ENCODE results near the gene NXNL1. TPM values are rescaled to one million over a fixed set of nuclear protein-coding genes. Genes with fewer than 3 reads are reported as not detected.

Gene NXNL1
- total and polyA plus RNA-seq, 2 donors (not counting 1 experiment from before 2014, with no cell fraction given), result not detected

- no peak for DNase-seq (ENCODE audit: low read depth in 2 of 2)
- Histone ChIP-seq H3K4me2 (ENCODE audit: extremely low read depth, insufficient read depth, low read length) (no peak overlapping the region), H3K4me1 (ENCODE audit: control insufficient read depth, extremely low read depth, insufficient read depth, low read length) (peaks cover 5% of the 10 kb centered on the region), H4K20me1 (ENCODE audit: control insufficient read depth, extremely low read depth, insufficient read depth, low read length) (no peaks in the 10 kb centered on the region), H3K4me3 (replicated peaks in 1 of 4; ENCODE audit: control extremely low read depth in 1 of 4, insufficient read depth in 1 of 4, low read depth in 3 of 4, low read length in 4 of 4) (no peak overlapping the region), H3K9me3 (ENCODE audit: control insufficient read depth, insufficient read depth, low read depth, low read length) (no peaks in the 10 kb centered on the region), H3K79me2 (ENCODE audit: control insufficient read depth, insufficient read depth, low read length) (no peaks in the 10 kb centered on the region), H3K27ac (ENCODE audit: insufficient read depth, low read length) (no peak overlapping the region), H3K27me3 (ENCODE audit: control insufficient read depth, insufficient read depth, low read length) (no peaks in the 10 kb centered on the region), H2AFZ (ENCODE audit: low read length) (no peak overlapping the region), H3K36me3 (ENCODE audit: control insufficient read depth, insufficient read depth, low read length) (no peaks in the 10 kb centered on the region), H3K9ac (ENCODE audit: insufficient read depth, low read length) (no peak overlapping the region)
- no peak for TF ChIP-seq EZH2 (IDR thresholded peaks at IDR 0.05; ENCODE audit: low read length, missing control alignments)
- TF ChIP-seq, protein P1, sequence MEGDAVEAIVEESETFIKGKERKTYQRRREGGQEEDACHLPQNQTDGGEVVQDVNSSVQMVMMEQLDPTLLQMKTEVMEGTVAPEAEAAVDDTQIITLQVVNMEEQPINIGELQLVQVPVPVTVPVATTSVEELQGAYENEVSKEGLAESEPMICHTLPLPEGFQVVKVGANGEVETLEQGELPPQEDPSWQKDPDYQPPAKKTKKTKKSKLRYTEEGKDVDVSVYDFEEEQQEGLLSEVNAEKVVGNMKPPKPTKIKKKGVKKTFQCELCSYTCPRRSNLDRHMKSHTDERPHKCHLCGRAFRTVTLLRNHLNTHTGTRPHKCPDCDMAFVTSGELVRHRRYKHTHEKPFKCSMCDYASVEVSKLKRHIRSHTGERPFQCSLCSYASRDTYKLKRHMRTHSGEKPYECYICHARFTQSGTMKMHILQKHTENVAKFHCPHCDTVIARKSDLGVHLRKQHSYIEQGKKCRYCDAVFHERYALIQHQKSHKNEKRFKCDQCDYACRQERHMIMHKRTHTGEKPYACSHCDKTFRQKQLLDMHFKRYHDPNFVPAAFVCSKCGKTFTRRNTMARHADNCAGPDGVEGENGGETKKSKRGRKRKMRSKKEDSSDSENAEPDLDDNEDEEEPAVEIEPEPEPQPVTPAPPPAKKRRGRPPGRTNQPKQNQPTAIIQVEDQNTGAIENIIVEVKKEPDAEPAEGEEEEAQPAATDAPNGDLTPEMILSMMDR (conservative IDR thresholded peaks at IDR 0.05 in 1 of 2, IDR thresholded peaks at IDR 0.05 in 1 of 2; ENCODE audit: low read depth in 1 of 2, low read length in 2 of 2), result no peak
These were observed 7.0 kb upstream of the NXNL1 start for GRCh38 chr19:17467471-17468301.

DNA sequence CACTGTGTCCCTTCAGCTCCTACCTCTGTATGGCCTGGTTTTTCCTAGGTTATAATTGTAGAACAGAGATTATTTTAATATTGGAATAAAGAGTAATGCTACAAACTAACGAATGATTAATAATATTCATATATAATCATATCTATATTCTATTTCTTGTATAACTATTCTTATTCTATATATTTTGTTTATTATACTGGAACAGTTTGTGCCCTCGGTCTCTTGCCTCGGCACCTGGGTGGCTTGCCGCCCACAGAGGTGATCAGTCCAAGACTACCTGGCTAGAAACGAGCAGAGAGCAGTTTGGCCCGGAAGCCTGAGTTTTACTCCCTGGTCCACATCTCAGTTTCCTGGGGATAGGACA is 5.7 kb upstream of the NXNL1 start:
- H4K20me1 ChIP-seq (ENCODE audit: control insufficient read depth, extremely low read depth, insufficient read depth, low read length), result no peaks in the 10 kb centered on the region
- H3K4me1 ChIP-seq (ENCODE audit: control insufficient read depth, extremely low read depth, insufficient read depth, low read length), result peaks cover 5% of the 10 kb centered on the region
- H3K36me3 ChIP-seq (ENCODE audit: control insufficient read depth, insufficient read depth, low read length), result no peaks in the 10 kb centered on the region
- no peak for DNase-seq (ENCODE audit: low read depth in 2 of 2)
- H3K9ac ChIP-seq (ENCODE audit: insufficient read depth, low read length), result no peak overlapping the region
- no peaks in the 10 kb centered on the region for H3K79me2 ChIP-seq (ENCODE audit: control insufficient read depth, insufficient read depth, low read length)
- no peak overlapping the region for H3K27ac ChIP-seq (ENCODE audit: insufficient read depth, low read length)
- H3K27me3 ChIP-seq (ENCODE audit: control insufficient read depth, insufficient read depth, low read length), result no peaks in the 10 kb centered on the region
- H3K4me3 ChIP-seq (replicated peaks in 1 of 4; ENCODE audit: control extremely low read depth in 1 of 4, insufficient read depth in 1 of 4, low read depth in 3 of 4, low read length in 4 of 4), result no peak overlapping the region
- H2AFZ ChIP-seq (ENCODE audit: low read length), result no peak overlapping the region
- no peaks in the 10 kb centered on the region for H3K9me3 ChIP-seq (ENCODE audit: control insufficient read depth, insufficient read depth, low read depth, low read length)
- no peak overlapping the region for H3K4me2 ChIP-seq (ENCODE audit: extremely low read depth, insufficient read depth, low read length)
- TF ChIP-seq, protein P1 (conservative IDR thresholded peaks at IDR 0.05 in 1 of 2, IDR thresholded peaks at IDR 0.05 in 1 of 2; ENCODE audit: low read depth in 1 of 2, low read length in 2 of 2), result no peak
- no peak for TF ChIP-seq EZH2 (IDR thresholded peaks at IDR 0.05; ENCODE audit: low read length, missing control alignments)

- no peak for DNase-seq (ENCODE audit: low read depth in 2 of 2)
These were observed 1.8 kb downstream of the NXNL1 start for GRCh38 chr19:17458970-17459369.

More at GRCh38 chr19:17458970-17459369, 1.8 kb downstream of the NXNL1 start:
- Histone ChIP-seq H3K36me3 (ENCODE audit: control insufficient read depth, insufficient read depth, low read length) (no peaks in the 10 kb centered on the region), H3K4me1 (ENCODE audit: control insufficient read depth, extremely low read depth, insufficient read depth, low read length) (no peaks in the 10 kb centered on the region), H3K79me2 (ENCODE audit: control insufficient read depth, insufficient read depth, low read length) (no peaks in the 10 kb centered on the region), H3K4me3 (replicated peaks in 1 of 4; ENCODE audit: control extremely low read depth in 1 of 4, insufficient read depth in 1 of 4, low read depth in 3 of 4, low read length in 4 of 4) (no peak overlapping the region), H2AFZ (ENCODE audit: low read length) (no peak overlapping the region), H3K27me3 (ENCODE audit: control insufficient read depth, insufficient read depth, low read length) (peaks cover 15% of the 10 kb centered on the region), H3K9ac (ENCODE audit: insufficient read depth, low read length) (no peak overlapping the region), H3K9me3 (ENCODE audit: control insufficient read depth, insufficient read depth, low read depth, low read length) (no peaks in the 10 kb centered on the region), H3K4me2 (ENCODE audit: extremely low read depth, insufficient read depth, low read length) (no peak overlapping the region), H3K27ac (ENCODE audit: insufficient read depth, low read length) (no peak overlapping the region), H4K20me1 (ENCODE audit: control insufficient read depth, extremely low read depth, insufficient read depth, low read length) (no peaks in the 10 kb centered on the region)
- TF ChIP-seq, protein P1 (conservative IDR thresholded peaks at IDR 0.05 in 1 of 2, IDR thresholded peaks at IDR 0.05 in 1 of 2; ENCODE audit: low read depth in 1 of 2, low read length in 2 of 2), result no peak
- TF ChIP-seq EZH2 (IDR thresholded peaks at IDR 0.05; ENCODE audit: low read length, missing control alignments), result no peak

Data from fibroblast of lung (primary cell).